RPMI7951 (cell line): ENCODE data around the gene AFP. TPM values are rescaled to one million over a fixed set of nuclear protein-coding genes. Genes with fewer than 3 reads are reported as not detected.
A peak's percentile ranks its signal among the peaks of the same experiment; 100 is the strongest.

Source experiments
- DNase-seq: peaks from one replicate; pipeline ENCODE4 v3.0.0-alpha.2; 2012; ENCODE audit warnings: low read depth
- total RNA-seq: library from RNA; depleted of rRNA; stranded (reverse); fragments of >200 nt; shearing (Covaris generic); gene quantifications from 2 replicates; pipeline ENCODE4 v1.2.3, GENCODE V29; 2014

AFP gene
- total RNA-seq, 1 experiment from 2014 or later, result 1.8 TPM

DNA sequence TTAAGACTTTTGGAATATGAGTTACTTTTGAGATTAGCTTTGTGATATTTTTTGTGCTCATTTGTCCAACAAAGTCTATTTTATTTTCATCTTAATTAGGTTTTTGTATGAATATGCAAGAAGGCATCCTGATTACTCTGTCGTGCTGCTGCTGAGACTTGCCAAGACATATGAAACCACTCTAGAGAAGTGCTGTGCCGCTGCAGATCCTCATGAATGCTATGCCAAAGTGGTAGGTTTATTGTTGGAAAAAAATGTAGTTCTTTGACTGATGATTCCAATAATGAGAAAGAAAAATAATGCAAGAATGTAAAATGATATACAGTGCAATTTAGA is 21.1 kb upstream of the AFP start:
- DNase-seq, result no peak

DNA sequence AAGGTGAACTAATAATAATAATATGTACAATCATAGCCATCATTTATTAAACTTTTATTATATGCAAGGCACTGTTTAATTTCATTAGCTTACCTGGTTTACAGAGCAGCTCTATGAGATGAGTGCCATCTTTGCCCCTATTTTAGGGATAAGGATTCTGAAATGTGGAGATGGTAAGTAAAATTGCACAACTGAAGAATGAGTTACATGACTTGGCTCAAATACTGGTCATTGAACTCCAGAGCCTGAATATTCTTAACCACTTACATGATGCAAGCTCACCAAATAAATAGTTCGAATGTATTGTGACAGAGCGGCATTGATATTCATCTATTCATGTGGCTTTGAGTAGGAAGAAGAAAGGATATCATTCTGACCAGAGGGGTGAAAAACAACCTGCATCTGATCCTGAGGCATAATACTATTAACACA is 20.2 kb upstream of the AFP start:
- DNase-seq, result no peak

DNA sequence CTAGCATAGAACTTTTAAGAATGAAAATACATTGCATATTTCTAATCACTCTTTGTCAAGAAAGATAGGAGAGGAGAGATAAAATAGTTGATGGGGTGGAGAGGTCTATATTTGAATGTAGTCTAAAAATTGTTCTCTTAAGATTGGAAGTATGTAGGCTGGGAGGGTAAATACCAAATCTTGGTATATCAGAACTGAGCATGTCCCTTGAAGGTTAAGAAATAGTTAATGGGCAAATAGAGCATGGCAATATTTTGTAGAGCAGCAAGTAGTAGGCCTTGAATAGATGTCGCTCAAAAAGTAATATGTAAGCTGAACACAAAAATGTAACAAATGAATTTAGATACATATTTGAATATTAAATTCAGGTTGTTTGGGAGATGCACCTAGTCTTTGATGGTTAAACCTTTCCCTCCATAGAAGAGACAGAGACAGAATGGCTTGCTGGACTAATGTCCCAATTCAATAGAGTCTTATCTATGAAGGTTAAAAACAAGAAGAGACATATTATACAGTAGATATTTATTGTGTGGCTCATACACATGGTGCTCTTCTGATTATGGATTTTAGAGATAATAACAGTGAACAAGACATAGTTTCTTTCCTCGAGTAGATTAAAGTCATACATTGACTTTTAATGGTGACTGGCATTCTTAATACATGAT is 19.5 kb upstream of the AFP start:
- DNase-seq, result no peak

DNA sequence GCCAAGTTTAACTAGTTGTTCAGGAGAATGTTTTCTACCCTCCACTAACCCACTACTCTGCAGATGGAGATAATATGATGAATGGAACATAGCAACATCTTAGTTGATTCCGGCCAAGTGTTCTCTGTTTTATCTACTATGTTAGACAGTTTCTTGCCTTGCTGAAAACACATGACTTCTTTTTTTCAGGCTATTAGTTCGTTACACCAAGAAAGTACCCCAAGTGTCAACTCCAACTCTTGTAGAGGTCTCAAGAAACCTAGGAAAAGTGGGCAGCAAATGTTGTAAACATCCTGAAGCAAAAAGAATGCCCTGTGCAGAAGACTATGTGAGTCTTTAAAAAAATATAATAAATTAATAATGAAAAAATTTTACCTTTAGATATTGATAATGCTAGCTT is 18.7 kb upstream of the AFP start:
- no peak for DNase-seq

DNA sequence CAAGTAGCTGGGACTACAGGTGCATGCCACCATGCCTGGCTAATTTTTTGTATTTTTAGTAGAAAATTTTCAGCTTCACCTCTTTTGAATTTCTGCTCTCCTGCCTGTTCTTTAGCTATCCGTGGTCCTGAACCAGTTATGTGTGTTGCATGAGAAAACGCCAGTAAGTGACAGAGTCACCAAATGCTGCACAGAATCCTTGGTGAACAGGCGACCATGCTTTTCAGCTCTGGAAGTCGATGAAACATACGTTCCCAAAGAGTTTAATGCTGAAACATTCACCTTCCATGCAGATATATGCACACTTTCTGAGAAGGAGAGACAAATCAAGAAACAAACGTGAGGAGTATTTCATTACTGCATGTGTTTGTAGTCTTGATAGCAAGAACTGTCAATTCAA is 18.0 kb upstream of the AFP start:
- peak; percentile 20 for DNase-seq

DNA sequence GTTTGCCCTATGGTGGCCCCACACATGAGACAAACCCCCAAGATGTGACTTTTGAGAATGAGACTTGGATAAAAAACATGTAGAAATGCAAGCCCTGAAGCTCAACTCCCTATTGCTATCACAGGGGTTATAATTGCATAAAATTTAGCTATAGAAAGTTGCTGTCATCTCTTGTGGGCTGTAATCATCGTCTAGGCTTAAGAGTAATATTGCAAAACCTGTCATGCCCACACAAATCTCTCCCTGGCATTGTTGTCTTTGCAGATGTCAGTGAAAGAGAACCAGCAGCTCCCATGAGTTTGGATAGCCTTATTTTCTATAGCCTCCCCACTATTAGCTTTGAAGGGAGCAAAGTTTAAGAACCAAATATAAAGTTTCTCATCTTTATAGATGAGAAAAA is 17.3 kb upstream of the AFP start:
- DNase-seq, result no peak

DNA sequence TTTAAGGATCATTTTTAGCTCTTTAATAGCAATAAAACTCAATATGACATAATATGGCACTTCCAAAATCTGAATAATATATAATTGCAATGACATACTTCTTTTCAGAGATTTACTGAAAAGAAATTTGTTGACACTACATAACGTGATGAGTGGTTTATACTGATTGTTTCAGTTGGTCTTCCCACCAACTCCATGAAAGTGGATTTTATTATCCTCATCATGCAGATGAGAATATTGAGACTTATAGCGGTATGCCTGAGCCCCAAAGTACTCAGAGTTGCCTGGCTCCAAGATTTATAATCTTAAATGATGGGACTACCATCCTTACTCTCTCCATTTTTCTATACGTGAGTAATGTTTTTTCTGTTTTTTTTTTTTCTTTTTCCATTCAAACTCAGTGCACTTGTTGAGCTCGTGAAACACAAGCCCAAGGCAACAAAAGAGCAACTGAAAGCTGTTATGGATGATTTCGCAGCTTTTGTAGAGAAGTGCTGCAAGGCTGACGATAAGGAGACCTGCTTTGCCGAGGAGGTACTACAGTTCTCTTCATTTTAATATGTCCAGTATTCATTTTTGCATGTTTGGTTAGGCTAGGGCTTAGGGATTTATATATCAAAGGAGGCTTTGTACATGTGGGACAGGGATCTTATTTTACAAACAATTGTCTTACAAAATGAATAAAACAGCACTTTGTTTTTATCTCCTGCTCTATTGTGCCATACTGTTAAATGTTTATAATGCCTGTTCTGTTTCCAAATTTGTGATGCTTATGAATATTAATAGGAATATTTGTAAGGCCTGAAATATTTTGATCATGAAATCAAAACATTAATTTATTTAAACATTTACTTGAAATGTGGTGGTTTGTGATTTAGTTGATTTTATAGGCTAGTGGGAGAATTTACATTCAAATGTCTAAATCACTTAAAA is 16.6 kb upstream of the AFP start:
- no peak for DNase-seq

DNA sequence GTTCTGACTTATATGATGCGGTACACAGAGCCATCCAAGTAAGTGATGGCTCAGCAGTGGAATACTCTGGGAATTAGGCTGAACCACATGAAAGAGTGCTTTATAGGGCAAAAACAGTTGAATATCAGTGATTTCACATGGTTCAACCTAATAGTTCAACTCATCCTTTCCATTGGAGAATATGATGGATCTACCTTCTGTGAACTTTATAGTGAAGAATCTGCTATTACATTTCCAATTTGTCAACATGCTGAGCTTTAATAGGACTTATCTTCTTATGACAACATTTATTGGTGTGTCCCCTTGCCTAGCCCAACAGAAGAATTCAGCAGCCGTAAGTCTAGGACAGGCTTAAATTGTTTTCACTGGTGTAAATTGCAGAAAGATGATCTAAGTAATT is 15.4 kb upstream of the AFP start:
- DNase-seq, result no peak

DNA sequence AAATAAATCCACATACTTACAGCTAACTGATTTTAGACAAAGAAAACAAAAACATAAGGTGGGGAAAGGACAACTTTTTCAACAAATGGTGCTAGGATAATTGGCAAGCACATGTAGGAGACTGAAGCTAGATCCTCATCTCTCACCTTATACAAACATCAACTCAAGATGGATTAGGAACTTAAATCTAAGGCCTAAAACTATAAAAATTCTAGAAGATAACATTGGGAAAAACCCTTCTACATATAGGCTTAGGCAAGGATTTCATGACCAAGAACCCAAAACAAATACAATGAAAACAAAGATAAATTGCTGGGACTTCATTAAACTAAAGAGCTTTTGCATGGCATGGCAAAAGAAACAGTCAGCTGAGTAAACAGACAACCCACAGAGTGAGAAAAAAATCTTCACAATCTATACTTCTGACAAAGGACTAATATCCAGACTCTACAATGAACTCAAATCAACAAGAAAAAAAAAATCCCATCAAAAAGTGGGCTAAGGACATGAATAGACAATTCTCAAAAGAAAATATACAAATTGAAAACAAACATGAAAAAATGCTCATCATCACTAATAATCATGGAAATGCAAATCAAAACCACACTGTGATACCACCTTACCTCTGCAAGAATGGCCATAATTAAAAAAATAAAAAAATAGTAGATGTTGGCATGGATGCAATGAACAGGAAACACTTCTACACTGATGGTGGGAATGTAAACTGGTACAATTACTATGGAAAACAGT is 14.1 kb upstream of the AFP start:
- DNase-seq, result no peak

DNA sequence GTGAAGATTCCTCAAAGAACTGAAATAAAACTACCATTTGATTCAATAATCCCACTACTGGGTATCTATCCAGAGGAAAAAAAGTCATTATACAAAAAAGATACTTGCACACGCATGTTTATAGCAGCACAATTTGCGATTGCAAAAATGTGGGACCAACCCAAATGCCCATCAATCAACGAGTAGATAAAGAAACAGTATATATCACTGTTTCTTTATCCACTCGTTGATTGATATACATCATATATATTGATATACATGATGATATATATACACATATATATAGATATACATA is 13.6 kb upstream of the AFP start:
- DNase-seq, result no peak

DNA sequence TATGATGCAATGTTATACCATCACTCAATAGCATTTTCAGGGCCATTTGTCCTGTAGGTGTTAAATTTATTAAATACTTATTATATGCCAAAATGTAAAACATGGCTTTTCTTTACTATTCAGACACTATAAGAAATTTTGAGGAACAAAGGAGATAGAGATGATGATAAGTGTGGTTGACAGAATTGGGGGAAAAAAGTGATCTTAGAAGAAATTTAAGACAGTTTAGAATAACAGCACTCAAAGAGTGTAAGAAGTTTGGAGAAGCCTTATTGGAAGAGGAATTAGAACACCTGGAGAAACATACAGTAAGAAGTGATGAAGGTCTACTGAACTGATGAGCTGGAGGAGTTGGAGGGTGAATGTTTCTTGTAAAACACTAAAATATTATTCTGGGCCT is 12.8 kb upstream of the AFP start:
- no peak for DNase-seq

DNA sequence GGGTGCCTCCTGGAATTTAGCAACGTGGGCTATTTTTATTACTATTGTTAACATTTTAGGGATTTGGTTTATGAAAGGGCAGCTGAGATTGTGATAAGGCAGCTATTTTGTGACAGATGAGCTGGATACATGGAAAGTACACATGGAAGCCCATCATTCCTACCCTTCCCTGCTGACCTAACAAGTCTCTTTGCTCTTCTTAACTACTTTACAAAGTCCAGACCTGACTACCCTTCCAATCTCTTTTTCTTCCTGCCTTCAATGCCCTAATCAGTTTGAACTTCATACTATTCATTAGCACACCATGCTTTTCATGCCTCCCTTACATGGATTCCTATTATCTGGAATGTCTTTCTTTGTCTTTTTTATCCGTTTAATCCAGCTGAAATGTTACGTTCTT is 9.4 kb upstream of the AFP start:
- DNase-seq, result no peak

DNA sequence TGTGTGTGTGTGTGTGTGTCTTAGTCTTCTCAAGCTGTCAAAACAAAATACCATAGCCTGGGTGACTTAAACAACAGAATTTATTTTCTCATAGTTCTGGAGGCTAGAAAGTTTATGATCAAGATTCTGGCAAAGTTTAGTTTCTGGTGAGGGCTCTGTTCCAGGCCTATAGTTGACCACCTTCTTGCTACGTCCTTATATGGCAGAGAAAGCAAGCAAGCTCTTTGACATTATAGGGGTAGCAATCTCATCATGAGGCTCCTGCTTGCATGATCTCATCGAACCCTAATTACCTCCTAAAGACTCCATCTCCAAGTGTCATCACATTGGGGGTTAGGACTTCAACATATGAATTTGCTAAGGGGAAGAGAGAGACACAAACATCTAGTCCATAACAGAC is 6.9 kb upstream of the AFP start:
- no peak for DNase-seq

DNA sequence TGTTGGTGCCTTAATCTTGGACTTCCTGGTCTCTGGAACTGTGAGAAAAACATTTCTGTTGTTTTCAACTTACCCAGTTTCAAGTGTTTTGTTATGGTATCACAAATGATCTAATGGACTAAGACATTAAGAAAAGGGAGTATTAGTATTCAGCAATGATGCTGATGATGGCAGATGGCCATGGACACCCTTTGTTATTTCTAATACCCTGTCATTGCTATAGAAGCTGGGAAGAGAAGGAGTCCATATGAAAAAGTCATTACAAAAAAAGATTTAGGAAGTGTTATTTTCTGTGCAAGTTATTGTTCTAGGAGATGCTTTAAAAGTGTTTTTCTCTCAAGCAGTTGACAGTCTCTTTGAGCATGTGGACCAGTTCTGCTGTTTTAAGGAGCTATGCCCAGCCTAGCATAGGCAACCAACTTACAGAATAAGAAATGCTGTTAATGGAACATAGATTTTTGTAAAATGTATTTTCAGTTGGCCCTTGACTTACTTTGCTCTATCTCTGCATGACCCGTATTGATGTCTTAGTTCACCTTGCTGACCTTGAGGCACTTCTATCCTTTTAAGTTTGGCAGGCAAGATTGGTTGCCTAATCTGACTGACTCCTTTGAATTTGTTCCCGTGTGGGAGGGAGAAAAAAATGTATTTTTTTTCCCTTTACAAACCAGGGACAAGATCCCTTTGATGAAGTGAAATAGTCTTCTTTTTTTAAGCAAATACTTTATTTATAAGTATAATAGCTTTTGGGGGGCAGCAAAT is 6.0 kb upstream of the AFP start:
- no peak for DNase-seq

DNA sequence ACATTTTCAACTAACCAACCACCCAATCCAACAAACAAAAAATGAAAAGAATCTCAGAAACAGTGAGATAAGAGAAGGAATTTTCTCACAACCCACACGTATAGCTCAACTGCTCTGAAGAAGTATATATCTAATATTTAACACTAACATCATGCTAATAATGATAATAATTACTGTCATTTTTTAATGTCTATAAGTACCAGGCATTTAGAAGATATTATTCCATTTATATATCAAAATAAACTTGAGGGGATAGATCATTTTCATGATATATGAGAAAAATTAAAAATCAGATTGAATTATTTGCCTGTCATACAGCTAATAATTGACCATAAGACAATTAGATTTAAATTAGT is 4.2 kb upstream of the AFP start:
- DNase-seq, result no peak

DNA sequence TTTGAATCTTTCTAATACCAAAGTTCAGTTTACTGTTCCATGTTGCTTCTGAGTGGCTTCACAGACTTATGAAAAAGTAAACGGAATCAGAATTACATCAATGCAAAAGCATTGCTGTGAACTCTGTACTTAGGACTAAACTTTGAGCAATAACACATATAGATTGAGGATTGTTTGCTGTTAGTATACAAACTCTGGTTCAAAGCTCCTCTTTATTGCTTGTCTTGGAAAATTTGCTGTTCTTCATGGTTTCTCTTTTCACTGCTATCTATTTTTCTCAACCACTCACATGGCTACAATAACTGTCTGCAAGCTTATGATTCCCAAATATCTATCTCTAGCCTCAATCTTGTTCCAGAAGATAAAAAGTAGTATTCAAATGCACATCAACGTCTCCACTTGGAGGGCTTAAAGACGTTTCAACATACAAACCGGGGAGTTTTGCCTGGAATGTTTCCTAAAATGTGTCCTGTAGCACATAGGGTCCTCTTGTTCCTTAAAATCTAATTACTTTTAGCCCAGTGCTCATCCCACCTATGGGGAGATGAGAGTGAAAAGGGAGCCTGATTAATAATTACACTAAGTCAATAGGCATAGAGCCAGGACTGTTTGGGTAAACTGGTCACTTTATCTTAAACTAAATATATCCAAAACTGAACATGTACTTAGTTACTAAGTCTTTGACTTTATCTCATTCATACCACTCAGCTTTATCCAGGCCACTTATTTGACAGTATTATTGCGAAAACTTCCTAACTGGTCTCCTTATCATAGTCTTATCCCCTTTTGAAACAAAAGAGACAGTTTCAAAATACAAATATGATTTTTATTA is 3.6 kb upstream of the AFP start:
- no peak for DNase-seq

DNA sequence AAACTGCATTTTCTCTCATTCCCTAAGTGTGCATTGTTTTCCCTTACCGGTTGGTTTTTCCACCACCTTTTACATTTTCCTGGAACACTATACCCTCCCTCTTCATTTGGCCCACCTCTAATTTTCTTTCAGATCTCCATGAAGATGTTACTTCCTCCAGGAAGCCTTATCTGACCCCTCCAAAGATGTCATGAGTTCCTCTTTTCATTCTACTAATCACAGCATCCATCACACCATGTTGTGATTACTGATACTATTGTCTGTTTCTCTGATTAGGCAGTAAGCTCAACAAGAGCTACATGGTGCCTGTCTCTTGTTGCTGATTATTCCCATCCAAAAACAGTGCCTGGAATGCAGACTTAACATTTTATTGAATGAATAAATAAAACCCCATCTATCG is 2.9 kb upstream of the AFP start:
- no peak for DNase-seq

DNA sequence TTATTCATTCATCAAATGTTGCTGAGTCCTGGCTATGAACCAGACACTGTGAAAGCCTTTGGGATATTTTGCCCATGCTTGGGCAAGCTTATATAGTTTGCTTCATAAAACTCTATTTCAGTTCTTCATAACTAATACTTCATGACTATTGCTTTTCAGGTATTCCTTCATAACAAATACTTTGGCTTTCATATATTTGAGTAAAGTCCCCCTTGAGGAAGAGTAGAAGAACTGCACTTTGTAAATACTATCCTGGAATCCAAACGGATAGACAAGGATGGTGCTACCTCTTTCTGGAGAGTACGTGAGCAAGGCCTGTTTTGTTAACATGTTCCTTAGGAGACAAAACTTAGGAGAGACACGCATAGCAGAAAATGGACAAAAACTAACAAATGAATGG is 1.7 kb upstream of the AFP start:
- DNase-seq, result peak; percentile 11

DNA sequence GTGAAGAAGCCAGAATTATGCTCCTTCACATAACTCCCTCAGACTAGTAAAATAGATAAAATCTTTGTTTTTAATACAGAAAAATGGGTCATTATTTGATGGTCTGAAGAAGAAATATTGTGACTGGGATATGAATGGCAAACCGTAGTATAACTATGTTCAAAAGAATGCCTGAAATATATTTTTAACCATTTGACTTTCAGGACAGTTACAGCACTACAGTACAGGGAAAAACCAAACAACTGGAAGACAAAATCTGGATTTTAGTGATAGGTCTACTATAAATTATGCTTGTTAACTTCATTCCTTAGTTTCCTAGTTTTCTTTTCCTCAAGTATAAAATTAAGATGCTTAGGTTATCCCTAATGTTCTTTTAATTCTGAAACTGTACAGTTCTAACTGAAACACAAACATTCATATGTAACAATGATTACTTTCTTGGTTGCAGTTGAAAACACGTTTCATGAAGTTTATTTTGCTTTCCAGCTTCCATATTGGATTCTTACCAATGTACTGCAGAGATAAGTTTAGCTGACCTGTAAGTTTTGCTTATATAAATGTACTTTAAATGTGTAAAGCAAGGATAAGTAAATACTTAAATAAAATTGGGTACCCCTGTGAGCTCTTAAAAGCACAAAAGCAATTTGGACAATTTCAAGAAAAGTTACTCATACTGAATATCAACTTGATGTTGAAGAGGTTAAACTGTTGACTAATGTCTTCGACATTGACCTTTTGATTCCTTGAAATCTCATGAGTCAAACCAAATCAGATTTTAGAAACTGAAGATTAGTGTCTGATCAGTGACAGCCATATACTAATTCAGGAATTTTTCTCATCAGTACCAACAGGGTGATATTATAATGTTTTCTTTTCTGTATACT is 895 bp downstream of the AFP start:
- DNase-seq, result no peak

DNA sequence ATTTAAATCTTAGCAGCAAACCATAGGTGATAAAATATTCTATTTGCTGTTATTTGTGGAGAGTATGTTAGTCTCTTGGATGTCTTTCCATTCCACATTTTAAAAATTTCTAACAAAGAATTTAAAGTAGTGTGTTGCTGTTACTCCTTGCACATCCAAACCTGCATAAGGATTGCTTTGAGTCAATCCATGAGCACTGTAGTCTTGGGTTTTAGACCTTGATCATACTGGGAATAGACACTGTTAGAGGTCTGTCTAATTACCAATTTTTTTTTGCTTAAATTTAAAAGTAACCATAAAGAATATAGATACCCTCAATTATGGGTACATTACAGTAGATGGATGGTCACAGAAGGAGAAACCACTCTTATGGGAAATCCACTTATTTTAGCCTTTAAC is 1.5 kb downstream of the AFP start:
- DNase-seq, result no peak
